Thyroid gland (tissue), 4 donors: ENCODE results near the gene ENTPD8. TPM values are rescaled to one million over a fixed set of nuclear protein-coding genes. Genes with fewer than 3 reads are reported as not detected.

Experiments
- DNase-seq, 2 donors: peaks; one replicate each; pipeline ENCODE4 v3.0.0-alpha.2; 2019
- H3K27ac ChIP-seq, 3 donors: fragments of 200-600 bp; sonication (generic); 1 replicate in 2 of 3; 2 replicates in 1 of 3; pipeline ENCODE4 v1.5.1; 2016 to 2019; ENCODE audit warnings: mild to moderate bottlenecking in 1 of 3, moderate library complexity in 1 of 3
- H3K27me3 ChIP-seq: fragments of 200-600 bp; sonication (generic); one replicate; pipeline ENCODE4 v1.5.1; 2019
- H3K36me3 ChIP-seq, 2 donors: fragments of 200-600 bp; sonication (generic); one replicate each; pipeline ENCODE4 v1.5.1; 2016 to 2019
- H3K4me1 ChIP-seq, 2 donors: fragments of 200-600 bp; sonication (generic); one replicate each; pipeline ENCODE4 v1.5.1; 2017 to 2019
- H3K4me3 ChIP-seq, 3 donors: fragments of 200-600 bp; sonication (generic); replicated peaks in 1 of 3; 1 replicate in 2 of 3; 2 replicates in 1 of 3; pipeline ENCODE4 v1.5.1; 2016; ENCODE audit warnings: mild to moderate bottlenecking in 1 of 3
- H3K9me3 ChIP-seq: fragments of 200-600 bp; sonication (generic); one replicate; pipeline ENCODE4 v1.5.1; 2017
- POLR2A ChIP-seq, 2 donors: fragments of 450-650 bp; IDR thresholded peaks; one replicate each; pipeline ENCODE4 v1.6.1; 2017; ENCODE audit warnings: antibody characterized with exemption in 2 of 2, mild to moderate bottlenecking in 2 of 2, moderate library complexity in 1 of 2
- WGBS, 2 donors: methylation state at CpG; one replicate each; pipeline ENCODE4 v1.1.5; 2017; 5-methylcytosine and 5-hydroxymethylcytosine counted together
- intact Hi-C: fragments of 100-400 bp; cut with DNase I; formaldehyde crosslinking; loops from one replicate; pipeline ENCODE4 v1.15.1; 2023
- total RNA-seq, 4 donors: library from RNA; depleted of rRNA; stranded (reverse); fragments of >200 nt; gene quantifications; one replicate each; pipeline ENCODE4 v1.2.3, GENCODE V29; 2016
- TF ChIP-seq, protein P1 (sequence below), 6 experiments: fragments of 200-600 bp in 3 of 6; fragments of 450-650 bp in 3 of 6; sonication (generic) in 3 of 6; IDR thresholded peaks; one replicate each; pipeline ENCODE4 v1.5.1; 2016 to 2019; ENCODE audit warnings: antibody characterized with exemption in 6 of 6, mild to moderate bottlenecking in 2 of 6, inconsistent platforms in 1 of 6, moderate library complexity in 1 of 6

ENTPD8 gene
- total RNA-seq, 4 donors from 2014 or later, result 0.29 to 0.78 TPM; not detected in 2

DNA sequence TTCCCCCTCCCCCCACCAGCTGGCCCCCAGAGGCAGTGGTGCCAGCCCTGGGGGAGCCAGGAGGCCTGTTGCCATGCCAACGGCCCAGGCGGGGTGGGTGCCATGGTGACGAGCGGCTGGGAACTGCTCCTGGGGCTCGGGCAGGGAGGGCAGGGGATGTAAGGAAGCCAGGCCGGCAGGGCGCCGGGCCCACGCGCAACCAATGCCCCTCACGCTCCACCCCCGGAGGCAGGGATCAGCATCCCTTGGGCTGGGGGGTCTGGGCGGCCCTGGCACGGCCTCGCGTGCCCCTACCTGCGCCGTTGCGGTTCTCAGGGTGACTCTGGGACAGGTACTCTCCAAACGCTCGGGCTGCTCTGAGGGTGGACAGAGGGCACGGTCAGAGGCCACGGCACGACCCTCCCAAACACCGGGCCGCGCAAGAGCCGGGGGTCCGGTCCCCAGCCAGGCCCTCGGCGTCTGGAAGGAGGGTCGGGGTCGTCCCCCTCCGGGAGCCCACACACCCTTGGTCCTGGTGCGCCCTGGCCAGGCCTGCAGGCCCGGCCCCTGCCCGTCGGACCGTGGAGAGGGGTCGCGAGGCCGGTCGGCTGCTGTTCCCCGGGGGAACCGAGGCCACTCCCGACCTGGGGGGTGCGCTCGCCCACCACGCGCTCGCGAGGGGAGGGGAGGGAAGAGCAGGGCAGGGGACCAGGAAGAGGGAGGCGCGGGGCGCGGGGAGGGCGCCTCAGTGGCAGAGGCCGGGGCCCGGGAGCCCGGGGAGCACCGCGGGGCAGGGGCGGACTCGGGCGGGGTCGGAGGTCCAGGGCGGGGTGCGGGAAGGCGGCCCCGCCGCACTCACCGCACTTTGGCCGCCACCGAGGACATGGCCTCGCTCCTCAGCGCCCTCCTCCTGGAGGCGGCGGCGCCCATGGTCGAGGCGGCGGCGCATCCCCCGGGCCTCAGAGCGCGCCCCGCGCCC, 17.3 kb upstream of the ENTPD8 start:
- H3K27ac ChIP-seq, result peak overlapping the region in 2 of 3 donors; percentile 32 to 63
- no peaks in the 10 kb centered on the region for H3K27me3 ChIP-seq
- peak overlapping the region in 2 of 3 donors; percentile 32 to 63 for H3K4me3 ChIP-seq
- peaks cover 21 to 42% of the 10 kb centered on the region in 2 donors for H3K4me1 ChIP-seq
- H3K9me3 ChIP-seq, result no peaks in the 10 kb centered on the region
- WGBS, 2 donors, result 0% methylated on average over 1 of the region's 88 CpGs; no CpG with 5 or more reads in 1 of the 2 donors
- DNase-seq, result no peak
- no peak for TF ChIP-seq POLR2A (IDR thresholded peaks at IDR 0.05)
- TF ChIP-seq, protein P1, sequence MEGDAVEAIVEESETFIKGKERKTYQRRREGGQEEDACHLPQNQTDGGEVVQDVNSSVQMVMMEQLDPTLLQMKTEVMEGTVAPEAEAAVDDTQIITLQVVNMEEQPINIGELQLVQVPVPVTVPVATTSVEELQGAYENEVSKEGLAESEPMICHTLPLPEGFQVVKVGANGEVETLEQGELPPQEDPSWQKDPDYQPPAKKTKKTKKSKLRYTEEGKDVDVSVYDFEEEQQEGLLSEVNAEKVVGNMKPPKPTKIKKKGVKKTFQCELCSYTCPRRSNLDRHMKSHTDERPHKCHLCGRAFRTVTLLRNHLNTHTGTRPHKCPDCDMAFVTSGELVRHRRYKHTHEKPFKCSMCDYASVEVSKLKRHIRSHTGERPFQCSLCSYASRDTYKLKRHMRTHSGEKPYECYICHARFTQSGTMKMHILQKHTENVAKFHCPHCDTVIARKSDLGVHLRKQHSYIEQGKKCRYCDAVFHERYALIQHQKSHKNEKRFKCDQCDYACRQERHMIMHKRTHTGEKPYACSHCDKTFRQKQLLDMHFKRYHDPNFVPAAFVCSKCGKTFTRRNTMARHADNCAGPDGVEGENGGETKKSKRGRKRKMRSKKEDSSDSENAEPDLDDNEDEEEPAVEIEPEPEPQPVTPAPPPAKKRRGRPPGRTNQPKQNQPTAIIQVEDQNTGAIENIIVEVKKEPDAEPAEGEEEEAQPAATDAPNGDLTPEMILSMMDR (IDR thresholded peaks at IDR 0.05), result no peak
- intact Hi-C loops, result no loop called here
- H3K36me3 ChIP-seq, result no peaks in the 10 kb centered on the region

DNA sequence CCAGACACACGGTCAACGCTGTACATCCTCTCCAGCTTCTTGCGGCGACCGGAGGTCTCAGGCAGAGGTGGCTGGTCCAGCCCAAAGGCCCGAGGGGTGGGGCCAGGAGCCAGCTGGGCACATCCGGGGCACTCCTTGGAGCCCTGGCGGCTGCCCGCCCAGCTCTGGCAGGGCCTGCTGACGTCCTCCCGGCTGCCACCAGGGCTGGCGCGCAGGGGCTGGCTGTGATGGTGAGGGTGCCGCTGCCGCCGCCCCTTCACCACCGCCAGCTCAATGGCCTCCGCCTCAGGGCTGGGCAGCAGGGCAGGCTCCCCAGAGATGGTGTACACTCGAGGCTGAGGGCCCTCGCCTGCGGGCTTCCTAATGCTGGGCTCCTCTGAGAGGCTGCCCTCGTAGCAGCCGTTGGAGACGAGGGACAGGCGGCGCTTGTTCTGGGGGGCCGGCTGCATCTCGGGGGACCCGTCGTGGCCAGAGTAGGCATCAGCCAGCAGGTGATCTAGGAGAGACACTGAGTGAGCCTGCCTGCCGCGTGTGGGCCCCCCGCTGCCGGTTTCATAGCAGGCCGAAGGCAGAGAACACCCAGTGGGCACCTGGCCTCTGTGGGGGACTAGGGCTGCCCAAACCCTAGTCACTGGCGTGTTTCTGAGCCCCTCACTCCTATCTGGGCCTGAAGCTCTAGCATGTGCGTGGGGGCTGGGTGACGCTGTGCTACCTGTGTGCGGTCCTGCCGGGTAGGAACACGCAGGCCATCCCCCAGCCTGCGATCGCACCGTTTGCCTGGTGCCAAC, 16.4 kb upstream of the ENTPD8 start:
- H3K9me3 ChIP-seq, result no peaks in the 10 kb centered on the region
- intact Hi-C loops, result no loop called here
- TF ChIP-seq POLR2A (IDR thresholded peaks at IDR 0.05), result no peak
- TF ChIP-seq, protein P1 (IDR thresholded peaks at IDR 0.05), result no peak
- WGBS, 2 donors, result 95 to 100% methylated on average over 5 to 11 of the region's 44 CpGs
- no peaks in the 10 kb centered on the region for H3K27me3 ChIP-seq
- no peak for DNase-seq
- peak overlapping the region in 2 of 3 donors; percentile 23 to 63 for H3K27ac ChIP-seq
- H3K4me3 ChIP-seq, result no peak overlapping the region
- peaks cover 21 to 43% of the 10 kb centered on the region in 2 donors for H3K4me1 ChIP-seq
- H3K36me3 ChIP-seq, result no peaks in the 10 kb centered on the region

DNA sequence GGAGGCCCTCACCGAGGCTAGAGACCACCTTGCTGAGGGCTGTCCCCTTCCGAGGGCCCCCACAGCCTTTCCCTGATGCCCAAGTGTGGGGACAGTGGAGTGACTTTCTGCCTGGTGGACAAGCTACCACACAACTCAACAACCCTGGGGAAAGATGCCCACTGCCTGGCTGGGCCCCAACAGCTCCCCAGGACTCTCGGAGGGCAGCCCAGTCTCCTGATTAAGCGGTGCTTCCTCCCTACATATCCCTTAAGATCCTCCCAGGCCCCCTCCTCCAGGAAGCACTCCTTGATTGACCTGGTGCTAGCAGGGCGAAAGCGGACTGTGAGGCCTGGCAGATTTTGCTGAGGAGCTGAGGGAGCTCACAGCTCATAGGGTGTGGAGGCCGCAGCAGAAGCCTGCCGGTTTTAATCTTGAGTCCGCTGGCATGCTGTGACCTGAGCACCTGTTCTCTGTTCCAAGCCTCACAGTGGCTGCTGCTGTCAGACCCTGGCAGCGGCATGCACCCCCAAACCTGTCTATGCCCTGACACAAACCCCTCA, 15.8 kb upstream of the ENTPD8 start:
- Histone ChIP-seq H3K27me3 (no peaks in the 10 kb centered on the region), H3K4me1 (peaks cover 21 to 43% of the 10 kb centered on the region in 2 donors), H3K27ac (peak overlapping the region in 2 of 3 donors; percentile 23 to 40), H3K9me3 (no peaks in the 10 kb centered on the region), H3K4me3 (no peak overlapping the region), H3K36me3 (no peaks in the 10 kb centered on the region)
- intact Hi-C loops, result no loop called here
- TF ChIP-seq, protein P1 (IDR thresholded peaks at IDR 0.05), result no peak
- TF ChIP-seq POLR2A (IDR thresholded peaks at IDR 0.05), result no peak
- no peak for DNase-seq
- WGBS, 2 donors, result 96 to 100% methylated on average over 9 to 10 of the region's 10 CpGs

DNA sequence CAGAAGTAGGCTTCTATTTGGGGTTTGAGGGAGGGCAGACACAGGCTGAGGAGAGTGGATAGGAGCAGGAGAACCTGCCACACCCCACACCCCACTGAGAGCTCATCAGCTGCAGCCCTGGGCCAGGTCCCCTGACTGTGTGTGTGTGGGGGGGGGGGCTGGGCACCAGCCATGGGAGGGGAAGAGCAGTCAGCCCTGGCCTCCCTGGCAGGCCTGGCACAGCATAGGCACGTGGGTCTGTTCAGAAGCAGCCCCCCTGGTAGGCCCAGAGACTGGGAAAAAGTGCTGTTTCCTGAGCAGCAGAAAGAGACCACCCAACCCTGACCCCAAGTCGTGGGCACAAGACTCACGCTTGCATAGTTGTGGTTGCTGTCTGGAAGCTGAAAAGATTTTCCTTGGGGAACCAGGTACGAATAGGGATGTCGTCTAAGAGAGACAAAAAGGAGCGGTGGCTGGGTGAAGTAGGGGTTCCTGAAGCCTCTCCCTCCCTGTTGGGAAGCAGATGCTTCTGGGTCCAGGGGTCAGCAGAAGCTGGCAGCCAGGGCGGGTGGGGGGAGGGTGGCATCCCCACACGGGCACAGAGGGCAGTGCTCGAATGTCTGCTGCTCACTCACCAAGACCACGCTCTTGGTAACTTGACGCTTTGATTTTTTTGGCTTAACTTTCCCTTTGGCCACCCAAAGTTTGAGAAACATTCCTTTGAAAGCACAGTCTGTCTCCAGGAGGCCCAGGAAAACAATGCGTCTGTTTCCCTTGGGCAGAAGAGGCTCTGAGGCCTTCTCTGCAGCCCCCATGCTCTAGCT, 15.1 kb upstream of the ENTPD8 start:
- intact Hi-C loops, result no loop called here
- DNase-seq, result no peak
- Histone ChIP-seq H3K27ac (peak overlapping the region in 1 of 3 donors; percentile 40), H3K36me3 (no peaks in the 10 kb centered on the region), H3K4me1 (peaks cover 21 to 43% of the 10 kb centered on the region in 2 donors), H3K9me3 (no peaks in the 10 kb centered on the region), H3K27me3 (no peaks in the 10 kb centered on the region), H3K4me3 (no peak overlapping the region)
- TF ChIP-seq, protein P1 (IDR thresholded peaks at IDR 0.05), result no peak
- no peak for TF ChIP-seq POLR2A (IDR thresholded peaks at IDR 0.05)
- WGBS, 2 donors, result 84 to 90% methylated on average over 11 to 12 of the region's 12 CpGs
